Measurements from ENCODE around the gene BTRC. TPM values are rescaled to one million over a fixed set of nuclear protein-coding genes. Genes with fewer than 3 reads are reported as not detected.
"Not testable (repeated sequence)": the region's sequence is repeated elsewhere in the genome, so short reads cannot be mapped to it uniquely, and the experiment has no call there.

BTRC gene
- total RNA-seq, 4 donors from 2014 or later: 14.7 to 23.0 (median 16.8) TPM

DNA sequence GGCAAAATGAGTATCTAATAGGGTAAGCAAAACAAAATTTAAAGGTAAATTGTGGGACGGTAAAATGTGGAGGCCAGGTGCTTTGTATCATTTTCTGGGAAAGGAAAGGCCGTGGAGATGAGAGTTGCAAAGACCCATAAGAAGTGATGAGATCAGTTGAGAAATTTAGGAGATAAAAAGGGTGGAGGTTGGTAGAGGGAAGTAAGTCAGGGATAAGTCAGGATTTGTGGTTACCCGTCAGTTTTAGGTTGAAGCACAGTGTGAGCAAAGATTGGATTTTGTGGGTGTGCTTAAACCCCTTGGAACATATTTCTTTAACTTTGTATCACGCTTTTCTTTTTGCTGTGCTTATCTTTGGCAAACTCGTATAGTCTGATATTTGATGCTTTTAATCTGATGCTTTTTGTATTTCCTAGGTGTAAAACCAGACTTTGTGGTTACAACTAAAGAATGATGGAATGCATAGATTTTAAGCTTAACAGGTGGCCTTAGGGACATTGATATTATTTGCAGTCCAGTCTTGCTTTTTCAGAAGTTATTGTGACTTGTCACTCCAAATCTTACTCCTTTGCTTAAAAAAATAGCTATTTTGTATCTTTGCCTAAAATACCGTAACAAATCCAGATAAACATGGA, 1.2 kb downstream of the BTRC start:
- WGBS, 2 donors: 46 to 55% methylated on average over 6 of the region's 6 CpGs

DNA sequence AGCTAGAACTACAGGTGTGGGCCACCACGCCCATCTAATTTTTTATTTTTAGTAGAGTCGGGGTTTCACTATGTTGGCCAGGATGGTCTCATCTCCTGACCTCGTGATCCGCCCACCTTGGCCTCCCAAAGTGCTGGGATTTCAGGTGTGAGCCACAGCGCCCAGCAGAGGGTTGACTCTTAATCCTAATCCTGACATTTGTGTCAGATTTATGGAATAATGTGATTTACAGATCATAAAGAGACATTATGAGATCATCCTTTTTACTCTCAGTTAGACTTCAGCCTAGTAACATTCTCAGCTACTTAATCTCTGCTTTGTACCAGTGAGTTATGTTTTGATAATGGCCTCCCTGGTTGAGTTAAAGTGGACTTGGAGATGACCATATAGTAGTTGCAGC, 2.2 kb downstream of the BTRC start:
- WGBS, 2 donors: 93 to 97% methylated on average over 5 of the region's 5 CpGs
- no peak overlapping the region for H3K4me3 ChIP-seq (ENCODE audit: low read depth, poor library complexity, severe bottlenecking)
- intact Hi-C loops (cut with DNase I; ENCODE audit: low total_unique reads): no loop called here
- no peak for TF ChIP-seq POLR2A (IDR thresholded peaks at IDR 0.05)
- TF ChIP-seq, protein P1, sequence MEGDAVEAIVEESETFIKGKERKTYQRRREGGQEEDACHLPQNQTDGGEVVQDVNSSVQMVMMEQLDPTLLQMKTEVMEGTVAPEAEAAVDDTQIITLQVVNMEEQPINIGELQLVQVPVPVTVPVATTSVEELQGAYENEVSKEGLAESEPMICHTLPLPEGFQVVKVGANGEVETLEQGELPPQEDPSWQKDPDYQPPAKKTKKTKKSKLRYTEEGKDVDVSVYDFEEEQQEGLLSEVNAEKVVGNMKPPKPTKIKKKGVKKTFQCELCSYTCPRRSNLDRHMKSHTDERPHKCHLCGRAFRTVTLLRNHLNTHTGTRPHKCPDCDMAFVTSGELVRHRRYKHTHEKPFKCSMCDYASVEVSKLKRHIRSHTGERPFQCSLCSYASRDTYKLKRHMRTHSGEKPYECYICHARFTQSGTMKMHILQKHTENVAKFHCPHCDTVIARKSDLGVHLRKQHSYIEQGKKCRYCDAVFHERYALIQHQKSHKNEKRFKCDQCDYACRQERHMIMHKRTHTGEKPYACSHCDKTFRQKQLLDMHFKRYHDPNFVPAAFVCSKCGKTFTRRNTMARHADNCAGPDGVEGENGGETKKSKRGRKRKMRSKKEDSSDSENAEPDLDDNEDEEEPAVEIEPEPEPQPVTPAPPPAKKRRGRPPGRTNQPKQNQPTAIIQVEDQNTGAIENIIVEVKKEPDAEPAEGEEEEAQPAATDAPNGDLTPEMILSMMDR (IDR thresholded peaks at IDR 0.05): no peak
- peak in 1 of 2 donors; percentile 26 for DNase-seq (ENCODE audit: low spot score in 2 of 2)

More for the DNA sequence above, 1.2 kb downstream of the BTRC start:
- TF ChIP-seq, protein P1 (IDR thresholded peaks at IDR 0.05): no peak
- TF ChIP-seq POLR2A (IDR thresholded peaks at IDR 0.05): no peak
- no peak overlapping the region for H3K4me3 ChIP-seq (ENCODE audit: low read depth, poor library complexity, severe bottlenecking)
- no peak for DNase-seq (ENCODE audit: low spot score in 2 of 2)
- intact Hi-C loops (cut with DNase I; ENCODE audit: low total_unique reads): no loop called here

DNA sequence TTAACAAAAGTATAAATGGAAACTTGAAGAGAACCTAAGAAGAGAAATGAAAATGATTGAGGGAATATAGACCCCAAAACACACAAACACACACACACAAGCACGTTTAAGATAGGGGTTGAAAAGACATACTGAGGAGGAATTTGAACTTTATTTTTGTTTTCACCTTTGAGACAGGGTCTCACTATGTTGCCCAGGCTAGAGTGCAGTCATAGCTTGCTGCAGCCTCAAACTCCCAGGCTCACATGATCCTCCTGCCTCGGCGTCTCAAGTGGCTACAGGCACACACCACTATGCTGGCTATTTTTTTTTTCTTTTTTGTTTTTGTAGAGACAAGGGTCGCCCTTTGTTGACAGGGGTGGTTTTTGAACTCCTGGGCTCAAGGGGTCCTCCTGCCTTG, 4.0 kb downstream of the BTRC start:
- intact Hi-C loops (cut with DNase I; ENCODE audit: low total_unique reads): no loop called here
- no peak overlapping the region for H3K4me3 ChIP-seq (ENCODE audit: low read depth, poor library complexity, severe bottlenecking)
- TF ChIP-seq, protein P1 (IDR thresholded peaks at IDR 0.05): no peak
- no peak for TF ChIP-seq POLR2A (IDR thresholded peaks at IDR 0.05)
- DNase-seq (ENCODE audit: low spot score in 2 of 2): no peak
- WGBS, 2 donors: 85% methylated on average over 4 of the region's 4 CpGs

DNA sequence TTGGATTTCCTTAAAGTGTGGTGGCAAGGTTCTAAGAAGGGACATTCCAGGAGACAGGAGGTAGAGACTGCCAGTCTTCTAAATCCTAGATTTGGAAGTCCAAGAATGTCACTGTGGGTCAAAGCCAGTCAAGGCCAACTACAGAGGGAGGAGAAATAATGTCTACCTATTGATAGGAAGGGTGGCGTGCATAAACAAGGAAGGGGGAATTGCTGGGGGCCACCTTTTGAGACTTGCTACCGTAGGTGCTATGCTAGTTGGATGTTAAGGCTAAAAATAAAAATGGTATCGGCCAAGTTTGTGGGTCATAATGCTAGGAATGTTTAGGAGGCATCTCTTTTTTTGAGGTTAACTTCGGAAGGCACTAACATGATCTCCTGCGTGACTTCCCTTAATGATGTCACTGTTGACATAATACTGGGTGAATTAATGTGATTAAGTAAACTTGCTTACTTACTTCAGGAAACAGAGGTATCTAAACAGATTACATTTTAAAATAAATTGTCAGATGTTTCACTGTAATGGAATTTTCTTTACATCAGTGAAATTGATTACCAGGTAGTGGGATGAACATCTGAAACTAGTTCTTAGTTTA, 4.8 kb downstream of the BTRC start:
- no peak overlapping the region for H3K4me3 ChIP-seq (ENCODE audit: low read depth, poor library complexity, severe bottlenecking)
- 66 to 67% methylated on average over 5 of the region's 5 CpGs for WGBS, 2 donors
- intact Hi-C loops (cut with DNase I; ENCODE audit: low total_unique reads): no loop called here
- no peak for DNase-seq (ENCODE audit: low spot score in 2 of 2)
- TF ChIP-seq, protein P1 (IDR thresholded peaks at IDR 0.05): no peak
- no peak for TF ChIP-seq POLR2A (IDR thresholded peaks at IDR 0.05)

DNA sequence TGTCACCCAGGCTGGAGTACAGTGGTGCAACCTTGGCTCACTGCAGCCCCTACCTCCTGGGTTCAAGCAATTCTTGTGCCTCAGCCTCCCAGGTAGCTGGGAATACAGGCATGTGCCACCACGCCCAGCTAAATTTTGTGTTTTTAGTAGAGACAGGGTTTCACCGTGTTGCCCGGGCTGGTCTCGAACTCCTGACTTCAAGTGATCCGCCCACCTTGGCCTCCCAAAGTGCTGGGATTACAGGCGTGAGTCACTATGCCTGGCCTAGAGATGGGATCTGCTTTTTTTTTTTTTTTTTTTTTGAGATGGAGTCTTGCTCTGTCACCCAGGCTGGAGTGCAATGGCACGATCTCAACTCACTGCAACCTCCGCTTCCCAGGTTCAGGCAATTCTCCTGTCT, 6.1 kb downstream of the BTRC start:
- DNase-seq (ENCODE audit: low spot score in 2 of 2): peak in 1 of 2 donors; percentile 62
- intact Hi-C loops (cut with DNase I; ENCODE audit: low total_unique reads); H3K4me3 ChIP-seq (ENCODE audit: low read depth, poor library complexity, severe bottlenecking): not testable (repeated sequence)
- WGBS, 2 donors: 93 to 96% methylated on average over 8 of the region's 8 CpGs

DNA sequence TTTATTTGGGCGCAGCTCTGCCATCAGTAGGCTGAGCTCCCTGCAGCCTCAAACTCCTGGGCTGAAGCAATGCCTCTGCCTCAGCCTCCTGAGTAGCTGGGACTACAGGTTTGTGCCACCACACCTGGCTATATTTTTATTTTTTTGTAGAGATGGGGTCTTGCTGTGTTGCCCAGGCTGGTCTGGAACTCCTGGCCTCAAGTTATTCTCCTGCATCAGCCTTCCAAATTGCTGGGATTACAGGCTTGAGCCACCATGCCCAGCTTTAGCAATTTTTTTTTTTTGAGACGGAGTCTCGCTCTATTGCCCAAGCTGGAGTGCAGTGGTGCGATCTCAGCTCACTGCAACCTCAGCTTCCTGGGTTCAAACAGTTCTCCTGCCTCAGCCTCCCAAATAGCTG, 6.9 kb downstream of the BTRC start:
- H3K4me3 ChIP-seq (ENCODE audit: low read depth, poor library complexity, severe bottlenecking); intact Hi-C loops (cut with DNase I; ENCODE audit: low total_unique reads); DNase-seq (ENCODE audit: low spot score in 2 of 2): not testable (repeated sequence)
- WGBS, 2 donors: 99 to 100% methylated on average over 4 of the region's 4 CpGs

All from lower leg skin (tissue), 4 donors.